Measurements from ENCODE around the gene FLRT1.

DNA sequence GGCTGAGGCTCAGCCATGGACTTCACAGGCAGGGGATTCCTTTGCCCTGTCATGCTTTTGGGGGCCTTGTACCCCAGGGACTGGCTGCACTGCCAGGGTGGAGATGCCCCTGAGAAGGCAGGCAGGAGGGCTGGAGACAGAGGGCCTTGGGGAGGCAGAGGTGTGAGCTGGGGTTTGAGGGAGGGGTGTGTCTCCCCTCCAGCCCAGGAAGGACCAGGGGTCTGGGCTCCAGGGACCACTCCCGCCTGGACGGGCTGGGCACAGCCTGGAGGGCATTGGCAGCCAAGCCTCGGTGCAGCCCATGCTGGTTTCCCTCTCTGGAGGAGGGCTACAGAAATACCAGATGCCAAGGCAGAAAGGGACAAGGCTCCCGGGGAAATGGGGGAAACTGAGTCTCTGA lies 30.0 kb upstream of the FLRT1 start:
- TF ChIP-seq EP300 (IDR thresholded peaks at IDR 0.05) (no peak), ZFP36 (IDR thresholded peaks at IDR 0.05; ENCODE audit: borderline replicate concordance, partially characterized antibody) (no peak), POLR2A (IDR thresholded peaks at IDR 0.05; ENCODE audit: low read length) (no peak)
- TF ChIP-seq, protein P1, sequence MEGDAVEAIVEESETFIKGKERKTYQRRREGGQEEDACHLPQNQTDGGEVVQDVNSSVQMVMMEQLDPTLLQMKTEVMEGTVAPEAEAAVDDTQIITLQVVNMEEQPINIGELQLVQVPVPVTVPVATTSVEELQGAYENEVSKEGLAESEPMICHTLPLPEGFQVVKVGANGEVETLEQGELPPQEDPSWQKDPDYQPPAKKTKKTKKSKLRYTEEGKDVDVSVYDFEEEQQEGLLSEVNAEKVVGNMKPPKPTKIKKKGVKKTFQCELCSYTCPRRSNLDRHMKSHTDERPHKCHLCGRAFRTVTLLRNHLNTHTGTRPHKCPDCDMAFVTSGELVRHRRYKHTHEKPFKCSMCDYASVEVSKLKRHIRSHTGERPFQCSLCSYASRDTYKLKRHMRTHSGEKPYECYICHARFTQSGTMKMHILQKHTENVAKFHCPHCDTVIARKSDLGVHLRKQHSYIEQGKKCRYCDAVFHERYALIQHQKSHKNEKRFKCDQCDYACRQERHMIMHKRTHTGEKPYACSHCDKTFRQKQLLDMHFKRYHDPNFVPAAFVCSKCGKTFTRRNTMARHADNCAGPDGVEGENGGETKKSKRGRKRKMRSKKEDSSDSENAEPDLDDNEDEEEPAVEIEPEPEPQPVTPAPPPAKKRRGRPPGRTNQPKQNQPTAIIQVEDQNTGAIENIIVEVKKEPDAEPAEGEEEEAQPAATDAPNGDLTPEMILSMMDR (IDR thresholded peaks at IDR 0.05): no peak
- TF ChIP-seq, protein P2, sequence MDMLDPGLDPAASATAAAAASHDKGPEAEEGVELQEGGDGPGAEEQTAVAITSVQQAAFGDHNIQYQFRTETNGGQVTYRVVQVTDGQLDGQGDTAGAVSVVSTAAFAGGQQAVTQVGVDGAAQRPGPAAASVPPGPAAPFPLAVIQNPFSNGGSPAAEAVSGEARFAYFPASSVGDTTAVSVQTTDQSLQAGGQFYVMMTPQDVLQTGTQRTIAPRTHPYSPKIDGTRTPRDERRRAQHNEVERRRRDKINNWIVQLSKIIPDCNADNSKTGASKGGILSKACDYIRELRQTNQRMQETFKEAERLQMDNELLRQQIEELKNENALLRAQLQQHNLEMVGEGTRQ (IDR thresholded peaks at IDR 0.05): no peak
- TF ChIP-seq, protein P3, sequence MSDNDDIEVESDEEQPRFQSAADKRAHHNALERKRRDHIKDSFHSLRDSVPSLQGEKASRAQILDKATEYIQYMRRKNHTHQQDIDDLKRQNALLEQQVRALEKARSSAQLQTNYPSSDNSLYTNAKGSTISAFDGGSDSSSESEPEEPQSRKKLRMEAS (IDR thresholded peaks at IDR 0.05): no peak

Data from A549 (cell line).